H9 (cell line): ENCODE data around the gene VWF. TPM values are rescaled to one million over a fixed set of nuclear protein-coding genes. Genes with fewer than 3 reads are reported as not detected.

Source experiments
- DNase-seq: peaks from one replicate; pipeline ENCODE4 v3.0.0-alpha.2; 2017
- H2AFZ ChIP-seq: one replicate; pipeline ENCODE4 v1.6.1; 2013; ENCODE audit warnings: mild to moderate bottlenecking, low read length, control low read depth, moderate library complexity
- H2AK5ac ChIP-seq: 2 replicates; pipeline ENCODE4 v1.6.1; 2013; ENCODE audit warnings: low read length, control low read depth, mixed read lengths; ENCODE audit not compliant: insufficient read length
- H2BK120ac ChIP-seq: one replicate; pipeline ENCODE4 v1.6.1; 2013; ENCODE audit warnings: low read depth, mild to moderate bottlenecking, low read length, control low read depth, inconsistent platforms; ENCODE audit not compliant: poor library complexity, severe bottlenecking
- H2BK12ac ChIP-seq: 2 replicates; pipeline ENCODE4 v1.6.1; 2013; ENCODE audit warnings: low read length, control low read depth, mixed read lengths, low read depth; ENCODE audit not compliant: insufficient read length
- H2BK15ac ChIP-seq: 2 replicates; pipeline ENCODE4 v1.6.1; 2013; ENCODE audit warnings: low read depth, low read length, control low read depth
- H2BK20ac ChIP-seq: one replicate; pipeline ENCODE4 v1.6.1; 2013; ENCODE audit warnings: low read depth, mild to moderate bottlenecking, low read length, control low read depth, inconsistent platforms; ENCODE audit not compliant: poor library complexity, severe bottlenecking
- H2BK5ac ChIP-seq: 2 replicates; pipeline ENCODE4 v1.6.1; 2013; ENCODE audit warnings: low read length, control low read depth, mixed read lengths; ENCODE audit not compliant: insufficient read length
- H3K14ac ChIP-seq: 2 replicates; pipeline ENCODE4 v1.6.1; 2013; ENCODE audit warnings: low read length, control low read depth; ENCODE audit not compliant: insufficient read depth
- H3K18ac ChIP-seq: 2 replicates; pipeline ENCODE4 v1.6.1; 2013; ENCODE audit warnings: low read depth, mild to moderate bottlenecking, mixed read lengths, low read length, control low read depth; ENCODE audit not compliant: insufficient read length
- H3K23ac ChIP-seq: 2 replicates; pipeline ENCODE4 v1.6.1; 2013; ENCODE audit warnings: low read length, control low read depth, mixed read lengths, low read depth; ENCODE audit not compliant: insufficient read length
- H3K23me2 ChIP-seq: 2 replicates; pipeline ENCODE4 v1.6.1; 2013; ENCODE audit warnings: low read depth, mild to moderate bottlenecking, mixed read lengths, low read length, control low read depth; ENCODE audit not compliant: insufficient read length, poor library complexity, severe bottlenecking
- H3K27ac ChIP-seq: 2 replicates; pipeline ENCODE4 v1.5.1; 2013; ENCODE audit warnings: low read length, control low read depth, mixed read lengths, low read depth; ENCODE audit not compliant: insufficient read length
- H3K27me3 ChIP-seq: 2 replicates; pipeline ENCODE4 v1.6.1; 2013; ENCODE audit warnings: low read length, control low read depth, inconsistent platforms; ENCODE audit not compliant: insufficient read depth
- H3K4ac ChIP-seq: 2 replicates; pipeline ENCODE4 v1.6.1; 2013; ENCODE audit warnings: low read depth, mild to moderate bottlenecking, control low read depth, inconsistent platforms, low read length, moderate library complexity
- H3K4me1 ChIP-seq: 2 replicates; pipeline ENCODE4 v1.6.1; 2013; ENCODE audit warnings: low read length, control low read depth, inconsistent platforms; ENCODE audit not compliant: insufficient read depth
- H3K4me2 ChIP-seq: 2 replicates; pipeline ENCODE4 v1.6.1; 2013; ENCODE audit warnings: low read length, control low read depth, mixed read lengths; ENCODE audit not compliant: insufficient read length, insufficient read depth
- H3K56ac ChIP-seq: 2 replicates; pipeline ENCODE4 v1.6.1; 2013; ENCODE audit warnings: low read depth, mild to moderate bottlenecking, mixed read lengths, low read length, control low read depth; ENCODE audit not compliant: insufficient read length
- H3K79me1 ChIP-seq: 2 replicates; pipeline ENCODE4 v1.6.1; 2013; ENCODE audit warnings: low read depth, mild to moderate bottlenecking, moderate library complexity, low read length, control low read depth, inconsistent platforms; ENCODE audit not compliant: insufficient read depth, poor library complexity, severe bottlenecking
- H3K79me2 ChIP-seq: 2 replicates; pipeline ENCODE4 v1.6.1; 2013; ENCODE audit warnings: low read length, control low read depth, inconsistent platforms; ENCODE audit not compliant: insufficient read depth
- H3K9ac ChIP-seq: 2 replicates; pipeline ENCODE4 v1.6.1; 2013; ENCODE audit warnings: low read length, control low read depth, mixed read lengths; ENCODE audit not compliant: insufficient read length; ENCODE audit errors: extremely low read depth
- H3K9me3 ChIP-seq: one replicate; pipeline ENCODE4 v1.6.1; 2013; ENCODE audit warnings: low read depth, low read length, inconsistent platforms; ENCODE audit not compliant: control insufficient read depth
- H3T11ph ChIP-seq: one replicate; pipeline ENCODE4 v1.6.1; 2013; ENCODE audit warnings: mild to moderate bottlenecking, low read length, control low read depth, inconsistent platforms
- H4K20me1 ChIP-seq: one replicate; pipeline ENCODE4 v1.6.1; 2013; ENCODE audit not compliant: control insufficient read depth, insufficient read length, insufficient read depth
- H4K5ac ChIP-seq: 2 replicates; pipeline ENCODE4 v1.6.1; 2013; ENCODE audit warnings: low read depth, mild to moderate bottlenecking, mixed read lengths, low read length, control low read depth; ENCODE audit not compliant: insufficient read length
- H4K8ac ChIP-seq: replicated peaks from 2 replicates; pipeline ENCODE4 v1.6.1; 2013; ENCODE audit warnings: low read length, control low read depth, mixed read lengths, low read depth; ENCODE audit not compliant: insufficient read length
- H4K91ac ChIP-seq: 2 replicates; pipeline ENCODE4 v1.6.1; 2013; ENCODE audit warnings: low read depth, mild to moderate bottlenecking, moderate library complexity, mixed read lengths, low read length, control low read depth; ENCODE audit not compliant: insufficient read length
- H3K27ac Mint-ChIP-seq, 3 experiments: 2 replicates in 2 of 3; 3 replicates in 1 of 3; pipeline ENCODE4 v1.8.0; 2020 to 2021; ENCODE audit warnings: mixed read lengths in 3 of 3, mild to moderate bottlenecking in 1 of 3, moderate library complexity in 1 of 3
- H3K27me3 Mint-ChIP-seq: 2 replicates; pipeline ENCODE4 v1.8.0; 2021; ENCODE audit warnings: low read depth, mild to moderate bottlenecking, moderate library complexity, mixed read lengths
- H3K36me3 Mint-ChIP-seq, 3 experiments: 2 replicates in 2 of 3; 3 replicates in 1 of 3; pipeline ENCODE4 v1.8.0; 2020 to 2021; ENCODE audit warnings: low read depth in 3 of 3, mixed read lengths in 3 of 3; ENCODE audit not compliant: insufficient read depth in 1 of 3
- H3K4me1 Mint-ChIP-seq, 2 experiments: 2 replicates each; pipeline ENCODE4 v1.8.0; 2020; ENCODE audit warnings: mixed read lengths in 2 of 2
- H3K4me3 Mint-ChIP-seq, 2 experiments: 2 replicates in 1 of 2; 3 replicates in 1 of 2; pipeline ENCODE4 v1.8.0; 2020 to 2021; ENCODE audit warnings: mild to moderate bottlenecking in 2 of 2, mixed read lengths in 2 of 2, moderate library complexity in 1 of 2
- H3K9me3 Mint-ChIP-seq, 2 experiments: 2 replicates in 1 of 2; 3 replicates in 1 of 2; pipeline ENCODE4 v1.8.0; 2020; ENCODE audit warnings: mild to moderate bottlenecking in 2 of 2, mixed read lengths in 2 of 2, moderate library complexity in 1 of 2
- WGBS: extraction: QIAGEN DNeasy Blood & Tissue Kit; methylation state at CpG from one replicate; pipeline ENCODE4 v1.1.7; 2013; ENCODE audit warnings: missing lambda C conversion rate, low lambda C conversion rate, mixed read lengths; ENCODE audit not compliant: insufficient read length; ENCODE audit errors: extremely low coverage; 5-methylcytosine and 5-hydroxymethylcytosine counted together
- total RNA-seq: library from RNA; stranded (reverse); gene quantifications from 2 replicates; pipeline ENCODE4 v1.2.1, GENCODE V29; 2021
- TF ChIP-seq, protein P1 (sequence below): fragments of 200-600 bp; sonication (generic); conservative IDR thresholded peaks from 3 replicates; pipeline ENCODE4 v1.8.0; 2021; ENCODE audit warnings: antibody characterized with exemption, mild to moderate bottlenecking

The VWF gene
- total RNA-seq, 1 experiment from 2014 or later, result 0.17 TPM

DNA sequence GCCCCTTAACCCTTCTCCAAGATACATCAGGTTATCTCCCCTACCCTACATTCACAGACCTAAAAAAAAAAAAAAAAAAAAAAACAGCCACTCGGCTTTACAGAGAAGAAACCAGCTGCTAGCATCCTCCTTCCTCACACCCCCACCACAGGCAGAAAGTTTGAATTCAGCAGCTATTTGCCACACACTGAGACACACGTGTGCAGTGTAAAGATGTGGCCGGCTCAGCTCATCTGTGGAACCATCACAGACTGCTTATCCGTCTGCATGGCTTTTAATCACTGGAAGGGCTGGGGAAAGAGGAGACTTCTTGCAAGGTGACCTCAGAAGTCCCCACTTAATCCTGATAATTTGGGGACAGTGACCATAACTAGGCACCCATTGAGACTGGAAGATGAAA, 50.0 kb downstream of the VWF start:
- no peak for DNase-seq
- no peak overlapping the region for H3K4me3 Mint-ChIP-seq

More for the DNA sequence above, 50.0 kb downstream of the VWF start:
- no peak overlapping the region for H2BK20ac ChIP-seq
- H3K79me1 ChIP-seq, result no peaks in the 10 kb centered on the region
- H2AFZ ChIP-seq, result no peak overlapping the region
- no peak overlapping the region for H3K23ac ChIP-seq
- H3K27ac Mint-ChIP-seq, result no peak overlapping the region
- no peak overlapping the region for H3K9ac ChIP-seq
- H2BK15ac ChIP-seq, result no peak overlapping the region
- no peak overlapping the region for H2BK5ac ChIP-seq
- no peaks in the 10 kb centered on the region for H4K20me1 ChIP-seq
- no peak overlapping the region for H3K18ac ChIP-seq
- no peak overlapping the region for H3K14ac ChIP-seq
- H3K9me3 Mint-ChIP-seq, result no peaks in the 10 kb centered on the region; a peak in 1 of 5 replicates
- H3K27me3 ChIP-seq, result no peaks in the 10 kb centered on the region
- H2BK120ac ChIP-seq, result no peak overlapping the region
- H3T11ph ChIP-seq, result no peak overlapping the region
- H3K56ac ChIP-seq, result no peak overlapping the region
- H2BK12ac ChIP-seq, result no peak overlapping the region
- H3K23me2 ChIP-seq, result no peaks in the 10 kb centered on the region
- no peaks in the 10 kb centered on the region for H3K36me3 Mint-ChIP-seq
- peaks cover 7% of the 10 kb centered on the region for H3K27me3 Mint-ChIP-seq
- TF ChIP-seq, protein P1, sequence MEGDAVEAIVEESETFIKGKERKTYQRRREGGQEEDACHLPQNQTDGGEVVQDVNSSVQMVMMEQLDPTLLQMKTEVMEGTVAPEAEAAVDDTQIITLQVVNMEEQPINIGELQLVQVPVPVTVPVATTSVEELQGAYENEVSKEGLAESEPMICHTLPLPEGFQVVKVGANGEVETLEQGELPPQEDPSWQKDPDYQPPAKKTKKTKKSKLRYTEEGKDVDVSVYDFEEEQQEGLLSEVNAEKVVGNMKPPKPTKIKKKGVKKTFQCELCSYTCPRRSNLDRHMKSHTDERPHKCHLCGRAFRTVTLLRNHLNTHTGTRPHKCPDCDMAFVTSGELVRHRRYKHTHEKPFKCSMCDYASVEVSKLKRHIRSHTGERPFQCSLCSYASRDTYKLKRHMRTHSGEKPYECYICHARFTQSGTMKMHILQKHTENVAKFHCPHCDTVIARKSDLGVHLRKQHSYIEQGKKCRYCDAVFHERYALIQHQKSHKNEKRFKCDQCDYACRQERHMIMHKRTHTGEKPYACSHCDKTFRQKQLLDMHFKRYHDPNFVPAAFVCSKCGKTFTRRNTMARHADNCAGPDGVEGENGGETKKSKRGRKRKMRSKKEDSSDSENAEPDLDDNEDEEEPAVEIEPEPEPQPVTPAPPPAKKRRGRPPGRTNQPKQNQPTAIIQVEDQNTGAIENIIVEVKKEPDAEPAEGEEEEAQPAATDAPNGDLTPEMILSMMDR, result no peak
- H3K27ac ChIP-seq, result no peak overlapping the region
- H3K79me2 ChIP-seq, result no peaks in the 10 kb centered on the region
- H3K9me3 ChIP-seq, result no peaks in the 10 kb centered on the region
- no peak overlapping the region for H4K91ac ChIP-seq
- H3K4me1 Mint-ChIP-seq, result peaks cover 33 to 43% of the 10 kb centered on the region in 2 experiments
- no peak overlapping the region for H2AK5ac ChIP-seq
- H3K4ac ChIP-seq, result no peak overlapping the region
- H3K4me1 ChIP-seq, result no peaks in the 10 kb centered on the region; the same call in 1 of the 2 replicates
- no CpG with 5 or more reads among the region's 4 CpGs for WGBS
- no peak overlapping the region for H4K5ac ChIP-seq
- no peak overlapping the region for H4K8ac ChIP-seq
- no peak overlapping the region for H3K4me2 ChIP-seq
